ENCODE results near the gene NOD2.

GRCh38 chr16:50699326-50700159, 6.1 kb downstream of the NOD2 start:
- no peak for TF ChIP-seq CTCF (IDR thresholded peaks at IDR 0.05; ENCODE audit: low read depth, low read length, missing input control)
- no peak for TF ChIP-seq JUND (IDR thresholded peaks at IDR 0.05)
- TF ChIP-seq, protein P1, sequence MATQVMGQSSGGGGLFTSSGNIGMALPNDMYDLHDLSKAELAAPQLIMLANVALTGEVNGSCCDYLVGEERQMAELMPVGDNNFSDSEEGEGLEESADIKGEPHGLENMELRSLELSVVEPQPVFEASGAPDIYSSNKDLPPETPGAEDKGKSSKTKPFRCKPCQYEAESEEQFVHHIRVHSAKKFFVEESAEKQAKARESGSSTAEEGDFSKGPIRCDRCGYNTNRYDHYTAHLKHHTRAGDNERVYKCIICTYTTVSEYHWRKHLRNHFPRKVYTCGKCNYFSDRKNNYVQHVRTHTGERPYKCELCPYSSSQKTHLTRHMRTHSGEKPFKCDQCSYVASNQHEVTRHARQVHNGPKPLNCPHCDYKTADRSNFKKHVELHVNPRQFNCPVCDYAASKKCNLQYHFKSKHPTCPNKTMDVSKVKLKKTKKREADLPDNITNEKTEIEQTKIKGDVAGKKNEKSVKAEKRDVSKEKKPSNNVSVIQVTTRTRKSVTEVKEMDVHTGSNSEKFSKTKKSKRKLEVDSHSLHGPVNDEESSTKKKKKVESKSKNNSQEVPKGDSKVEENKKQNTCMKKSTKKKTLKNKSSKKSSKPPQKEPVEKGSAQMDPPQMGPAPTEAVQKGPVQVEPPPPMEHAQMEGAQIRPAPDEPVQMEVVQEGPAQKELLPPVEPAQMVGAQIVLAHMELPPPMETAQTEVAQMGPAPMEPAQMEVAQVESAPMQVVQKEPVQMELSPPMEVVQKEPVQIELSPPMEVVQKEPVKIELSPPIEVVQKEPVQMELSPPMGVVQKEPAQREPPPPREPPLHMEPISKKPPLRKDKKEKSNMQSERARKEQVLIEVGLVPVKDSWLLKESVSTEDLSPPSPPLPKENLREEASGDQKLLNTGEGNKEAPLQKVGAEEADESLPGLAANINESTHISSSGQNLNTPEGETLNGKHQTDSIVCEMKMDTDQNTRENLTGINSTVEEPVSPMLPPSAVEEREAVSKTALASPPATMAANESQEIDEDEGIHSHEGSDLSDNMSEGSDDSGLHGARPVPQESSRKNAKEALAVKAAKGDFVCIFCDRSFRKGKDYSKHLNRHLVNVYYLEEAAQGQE (IDR thresholded peaks at IDR 0.05): no peak

All from liver (tissue), 3 donors.